CD4-positive, alpha-beta T cell treated with Interleukin-15 for 4 hours (primary cell): ENCODE results near the gene CLIC5.

Experiments used
- DNase-seq: peaks from one replicate; pipeline ENCODE4 v3.0.0-alpha.2; 2020; ENCODE audit warnings: low spot score

The CLIC5 gene

GRCh38 chr6:45892196-45892595 lies 123.5 kb downstream of the CLIC5 start:
- no peak for DNase-seq

GRCh38 chr6:45886776-45887175 lies 128.9 kb downstream of the CLIC5 start:
- no peak for DNase-seq

GRCh38 chr6:45884336-45884735 lies 131.3 kb downstream of the CLIC5 start:
- no peak for DNase-seq

DNA sequence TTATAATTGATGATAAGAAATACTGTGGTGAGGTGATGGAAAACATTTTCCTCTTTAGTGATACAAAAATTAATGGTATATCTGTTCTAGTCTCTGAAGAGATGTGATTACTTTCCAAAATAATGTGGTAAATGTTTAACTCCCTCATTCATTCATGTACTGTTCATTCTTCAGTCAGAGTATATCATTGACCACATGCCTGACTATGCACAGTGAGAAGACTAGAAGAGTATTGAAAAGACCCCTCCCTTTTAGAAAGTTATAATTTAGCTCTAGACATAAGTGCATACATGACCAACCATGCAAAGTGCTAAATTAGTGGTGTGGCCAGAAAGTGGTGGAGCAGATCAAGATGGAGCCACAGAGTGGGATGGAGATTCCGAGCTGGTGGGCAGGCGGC lies 133.0 kb downstream of the CLIC5 start:
- DNase-seq, result no peak

GRCh38 chr6:45881705-45882467 lies 133.8 kb downstream of the CLIC5 start:
- DNase-seq, result no peak

- DNase-seq, result no peak
These were observed 135.0 kb downstream of the CLIC5 start for GRCh38 chr6:45880676-45881075.

GRCh38 chr6:45880159-45880558 lies 135.5 kb downstream of the CLIC5 start:
- no peak for DNase-seq

DNA sequence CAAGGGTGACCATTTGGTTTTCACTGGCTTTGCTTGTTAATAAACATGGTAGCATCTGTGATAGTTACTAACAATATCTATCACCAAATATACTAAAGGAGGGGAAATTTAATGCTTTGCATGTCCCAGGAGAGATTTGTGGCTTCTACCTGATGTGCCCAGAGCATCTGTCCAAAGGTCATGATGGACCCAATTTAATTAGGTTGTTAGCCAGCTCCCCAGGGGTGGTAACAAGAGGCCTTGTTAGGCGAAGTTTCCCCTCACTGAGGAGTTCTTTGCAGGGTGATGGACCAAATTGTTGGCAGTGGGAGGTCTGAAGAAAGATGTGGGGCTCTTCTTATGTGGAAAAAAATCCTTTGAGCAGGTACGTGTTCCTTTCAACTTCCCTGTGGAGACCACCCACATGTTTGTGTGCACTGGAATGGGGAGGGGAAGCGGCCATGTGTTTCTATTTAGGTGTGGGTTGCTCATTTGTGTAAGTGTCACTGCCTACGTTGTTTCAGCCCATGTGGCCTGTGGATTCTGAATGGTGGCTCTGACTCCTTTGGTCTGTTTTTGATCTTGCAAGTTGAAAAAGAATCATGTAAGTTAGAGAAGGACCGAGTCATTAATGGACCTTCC lies 137.6 kb downstream of the CLIC5 start:
- DNase-seq, result no peak

DNA sequence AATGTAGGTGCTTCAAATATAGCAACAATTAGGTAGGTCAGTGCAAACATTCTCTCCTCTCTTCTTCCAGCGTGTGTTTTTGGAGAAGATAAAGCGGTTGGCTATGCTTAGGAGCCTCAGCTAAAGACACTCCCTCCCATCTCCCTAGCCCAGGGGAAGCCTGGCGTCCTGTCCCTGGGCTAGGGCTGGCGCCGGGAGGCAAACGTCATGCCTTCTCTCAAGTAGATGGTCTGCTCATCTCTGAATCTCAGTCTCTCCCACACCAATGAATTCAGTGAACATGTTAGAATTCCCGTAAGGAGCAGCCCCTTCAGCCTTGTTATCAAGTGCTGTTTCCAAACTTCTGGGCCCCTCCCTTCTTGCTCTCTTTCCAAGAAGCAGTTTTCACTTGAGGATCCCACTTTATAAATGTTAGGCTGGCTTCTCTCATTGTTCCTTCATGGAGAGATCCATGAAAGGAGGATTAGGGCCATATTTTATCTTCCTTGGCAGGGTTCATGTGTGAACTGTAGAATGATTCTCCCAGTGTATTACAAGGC lies 142.8 kb downstream of the CLIC5 start:
- DNase-seq, result no peak

DNA sequence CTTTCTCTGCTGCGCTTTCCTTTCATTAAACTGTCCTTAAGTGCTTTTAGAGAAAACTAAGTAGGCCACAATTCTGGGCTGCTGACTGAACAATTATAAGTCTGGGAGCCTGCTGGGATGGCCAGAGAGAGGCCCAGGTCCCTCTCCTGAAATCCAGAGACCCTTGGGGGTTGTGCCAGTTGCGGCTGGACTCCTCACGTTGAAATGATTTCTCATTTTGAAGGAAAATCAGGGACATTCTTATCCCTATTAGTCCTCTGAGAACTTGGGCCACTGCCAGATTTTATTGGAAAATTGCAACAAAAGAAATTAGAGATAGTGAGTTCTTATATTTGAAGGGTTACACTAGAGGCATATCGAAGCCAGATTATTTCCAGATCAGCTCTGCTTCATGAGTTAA lies 145.1 kb downstream of the CLIC5 start:
- no peak for DNase-seq

DNA sequence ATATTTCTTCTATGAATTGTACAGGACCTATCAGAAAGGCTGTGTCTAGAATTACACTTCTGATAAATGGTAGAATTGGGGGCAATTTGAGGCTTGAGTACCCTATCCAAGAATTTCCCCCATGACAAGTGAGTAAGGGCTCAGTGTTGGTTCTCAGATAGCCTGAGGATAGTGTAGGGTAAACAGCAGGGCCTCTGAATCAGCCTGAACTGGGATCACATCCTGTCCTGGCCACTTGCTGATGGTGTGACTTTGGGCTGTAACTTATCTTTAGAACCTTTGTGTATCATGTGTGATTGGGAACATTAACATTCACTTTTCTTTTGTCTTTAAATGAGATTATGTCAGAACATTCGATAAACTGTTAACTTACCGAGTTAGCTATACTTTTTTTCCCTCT lies 151.0 kb downstream of the CLIC5 start:
- no peak for DNase-seq

GRCh38 chr6:45858691-45859090 lies 157.0 kb downstream of the CLIC5 start:
- no peak for DNase-seq

DNA sequence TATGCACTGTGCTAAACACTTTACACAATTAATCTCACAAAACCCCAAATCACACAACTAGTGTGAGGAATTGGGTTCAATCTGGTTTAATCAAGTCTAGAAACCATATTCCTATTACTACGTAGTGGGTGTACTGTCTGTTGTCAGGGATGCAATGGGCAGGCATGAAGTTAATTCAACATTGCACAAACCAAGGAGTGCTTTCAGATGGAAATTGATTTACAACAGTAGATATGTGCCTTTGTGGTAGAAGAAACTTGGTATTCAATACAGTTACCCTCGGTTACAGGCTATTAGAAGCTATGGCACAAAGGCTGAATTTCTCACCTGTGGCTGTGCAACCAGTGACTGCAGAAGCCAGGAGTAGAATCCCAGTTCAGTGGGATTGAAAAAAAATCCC lies 157.8 kb downstream of the CLIC5 start:
- DNase-seq, result no peak

DNA sequence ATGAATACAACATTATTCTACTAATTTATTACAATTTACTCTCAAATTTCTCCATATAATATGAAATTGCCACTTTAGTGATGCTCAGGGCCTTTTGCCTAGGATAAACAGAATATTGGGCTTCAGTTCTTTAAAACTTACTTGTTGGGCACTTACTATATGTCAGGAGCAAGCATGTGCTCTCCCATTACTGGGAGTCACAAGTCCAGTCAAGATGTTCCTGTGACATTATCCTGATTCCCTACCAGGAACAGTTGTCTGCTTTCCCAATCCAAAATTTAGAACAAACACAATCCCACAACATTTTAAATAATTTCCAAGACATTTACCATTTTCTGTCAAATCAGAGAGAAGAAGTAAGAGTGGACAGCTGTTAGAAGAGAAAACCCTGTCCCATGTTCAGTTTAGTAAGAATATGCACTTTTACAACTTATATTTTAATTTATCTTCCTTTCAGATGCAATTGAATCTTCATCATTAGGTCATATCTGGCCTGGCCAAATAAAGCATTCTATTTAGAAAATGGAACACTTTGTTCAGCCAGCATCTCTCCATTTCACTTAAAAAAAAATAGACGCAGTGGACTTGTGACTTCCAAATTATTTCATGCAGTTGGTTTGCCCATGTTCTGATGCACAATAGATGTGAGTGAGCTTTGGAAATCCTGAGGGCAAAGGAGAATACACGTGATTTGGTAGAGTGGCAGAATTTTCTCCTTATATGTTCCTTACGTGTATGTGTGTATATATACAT lies 159.8 kb downstream of the CLIC5 start:
- DNase-seq, result no peak

- no peak for DNase-seq
These were observed 161.4 kb downstream of the CLIC5 start for GRCh38 chr6:45854149-45854742.

DNA sequence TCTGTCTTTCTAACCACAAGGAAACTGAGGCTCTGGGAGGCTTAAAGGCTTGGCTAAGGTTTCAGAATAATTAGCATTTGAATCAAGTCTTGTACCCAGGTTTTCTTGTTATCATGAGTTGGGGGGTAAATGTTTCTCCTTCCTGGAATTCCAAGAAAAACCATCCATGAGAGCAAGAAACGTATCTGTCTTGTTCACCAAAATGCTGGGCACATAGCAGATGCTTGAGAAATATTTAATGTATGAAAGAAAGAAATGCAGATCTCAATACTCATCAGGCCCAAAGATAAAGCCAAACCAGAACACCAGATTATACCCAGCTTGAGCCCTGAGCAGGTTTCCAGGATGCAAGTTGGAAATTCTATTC lies 164.6 kb downstream of the CLIC5 start:
- DNase-seq, result no peak

GRCh38 chr6:45850378-45851033 lies 165.2 kb downstream of the CLIC5 start:
- no peak for DNase-seq

- DNase-seq, result no peak
These were observed 170.1 kb downstream of the CLIC5 start for GRCh38 chr6:45845567-45845966.

GRCh38 chr6:45844986-45845385 lies 170.7 kb downstream of the CLIC5 start:
- DNase-seq, result no peak

- no peak for DNase-seq
These were observed 171.7 kb downstream of the CLIC5 start for GRCh38 chr6:45843848-45844521.

DNA sequence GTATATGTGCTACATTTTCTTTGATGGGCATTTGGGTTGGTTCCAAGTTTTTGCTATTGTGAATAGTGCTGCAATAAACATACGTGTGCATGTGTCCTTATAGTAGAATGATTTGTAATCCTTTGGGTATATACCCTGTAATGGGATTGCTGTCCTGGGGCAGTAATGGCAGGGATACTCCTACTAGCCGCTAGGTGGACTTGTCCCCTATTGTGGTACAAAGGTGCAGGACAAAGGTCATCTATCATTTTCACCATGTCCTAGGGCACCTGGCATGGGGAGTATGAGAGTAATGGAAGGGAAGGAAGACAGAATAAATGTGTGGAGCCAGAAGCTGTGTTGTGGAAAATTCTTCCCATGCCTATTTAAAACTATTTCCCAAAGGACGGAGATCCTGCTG lies 174.6 kb downstream of the CLIC5 start:
- no peak for DNase-seq
